PFSK-1 (cell line): ENCODE measurements around the gene GP1BB.

ENCODE experiments used
- POLR2AphosphoS5 ChIP-seq: IDR thresholded peaks from 2 replicates; pipeline ENCODE4 v1.6.1; 2012; ENCODE audit warnings: low read depth, mild to moderate bottlenecking, control low read depth, low read length, moderate library complexity
- TAF1 ChIP-seq: IDR thresholded peaks from 2 replicates; pipeline ENCODE4 v1.6.1; 2012; ENCODE audit warnings: low read length, control low read depth, borderline replicate concordance; ENCODE audit not compliant: insufficient read depth

- TF ChIP-seq POLR2AphosphoS5 (no peak), TAF1 (no peak)
These were observed 44.3 kb downstream of the GP1BB start for GRCh38 chr22:19767427-19768341.
